HepG2 (cell line): Measurements from ENCODE around the gene CHDH. TPM values are rescaled to one million over a fixed set of nuclear protein-coding genes. Genes with fewer than 3 reads are reported as not detected.

Experiments
- ARNT2 ChIP-seq: sonication (generic); formaldehyde crosslinking; IDR thresholded peaks from 2 replicates; pipeline ENCODE4 v1.8.0; 2022; ENCODE audit warnings: mild to moderate bottlenecking, low read depth, missing genetic modification reagents, moderate library complexity
- FOXJ3 ChIP-seq: sonication (generic); formaldehyde crosslinking; IDR thresholded peaks from 2 replicates; pipeline ENCODE4 v1.4.0; 2020; ENCODE audit warnings: missing genetic modification reagents, mild to moderate bottlenecking, borderline replicate concordance
- HNF4A ChIP-seq: sonication (generic); formaldehyde crosslinking; IDR thresholded peaks from 2 replicates; pipeline ENCODE4 v1.4.0; 2020; ENCODE audit warnings: missing genetic modification reagents
- ISL2 ChIP-seq: sonication (generic); formaldehyde crosslinking; IDR thresholded peaks from 2 replicates; pipeline ENCODE4 v1.5.0; 2020; ENCODE audit warnings: missing genetic modification reagents
- MAFF ChIP-seq: IDR thresholded peaks from 2 replicates; pipeline ENCODE4 v1.6.1; 2011; ENCODE audit warnings: low read depth, low read length, improper control_type of control experiment
- RFXANK ChIP-seq: IDR thresholded peaks from 2 replicates; pipeline ENCODE4 v1.6.1; 2016
- SMAD1 ChIP-seq: sonication (generic); formaldehyde crosslinking; IDR thresholded peaks from 2 replicates; pipeline ENCODE4 v1.4.0; 2020; ENCODE audit warnings: missing genetic modification reagents, low read depth, mild to moderate bottlenecking, borderline replicate concordance
- SUZ12 ChIP-seq: fragments of 150-350 bp; IDR thresholded peaks from 2 replicates; pipeline ENCODE4 v1.6.1; 2014; ENCODE audit warnings: low read depth, low read length
- ZBTB25 ChIP-seq: IDR thresholded peaks from 2 replicates; pipeline ENCODE4 v1.6.1; 2018; ENCODE audit warnings: missing genetic modification reagents
- ZMYM4 ChIP-seq: sonication (generic); formaldehyde crosslinking; IDR thresholded peaks from 2 replicates; pipeline ENCODE4 v1.8.1; 2023; ENCODE audit warnings: mild to moderate bottlenecking, missing genetic modification reagents
- ZNF225 ChIP-seq: sonication (generic); formaldehyde crosslinking; IDR thresholded peaks from 2 replicates; pipeline ENCODE4 v1.4.0; 2020; ENCODE audit warnings: mild to moderate bottlenecking, missing genetic modification reagents
- ZNF510 ChIP-seq: sonication (generic); formaldehyde crosslinking; IDR thresholded peaks from 2 replicates; pipeline ENCODE4 v1.4.0; 2020; ENCODE audit warnings: low read depth, mild to moderate bottlenecking, missing genetic modification reagents
- ZNF580 ChIP-seq: IDR thresholded peaks from 2 replicates; pipeline ENCODE4 v1.6.1; 2016; ENCODE audit warnings: low read depth, borderline replicate concordance
- ZNF605 ChIP-seq: sonication (generic); formaldehyde crosslinking; IDR thresholded peaks from 2 replicates; pipeline ENCODE4 v1.8.0; 2022; ENCODE audit warnings: mild to moderate bottlenecking, missing genetic modification reagents
- ZNF607 ChIP-seq: sonication (generic); formaldehyde crosslinking; IDR thresholded peaks from 2 replicates; pipeline ENCODE4 v1.5.1; 2020; ENCODE audit warnings: missing genetic modification reagents, mild to moderate bottlenecking, borderline replicate concordance
- ZNF749 ChIP-seq: sonication (generic); formaldehyde crosslinking; IDR thresholded peaks from 2 replicates; pipeline ENCODE4 v1.8.0; 2022; ENCODE audit warnings: mild to moderate bottlenecking, missing genetic modification reagents, moderate library complexity, borderline replicate concordance
- ZNF772 ChIP-seq: sonication (generic); formaldehyde crosslinking; IDR thresholded peaks from 2 replicates; pipeline ENCODE4 v1.5.0; 2020; ENCODE audit warnings: mild to moderate bottlenecking, missing genetic modification reagents
- ZNF781 ChIP-seq: sonication (generic); formaldehyde crosslinking; IDR thresholded peaks from 2 replicates; pipeline ENCODE4 v1.5.1; 2020; ENCODE audit warnings: borderline replicate concordance, mild to moderate bottlenecking, missing genetic modification reagents; ENCODE audit errors: not compliant biosample characterization
- ZSCAN31 ChIP-seq: sonication (generic); formaldehyde crosslinking; IDR thresholded peaks from 2 replicates; pipeline ENCODE4 v1.5.0; 2020; ENCODE audit warnings: low read depth, mild to moderate bottlenecking, missing genetic modification reagents
- polyA plus RNA-seq, 8 experiments: library from polyadenylated mRNA; depleted of rRNA in 3 of 8; stranded (reverse) in 7 of 8; unstranded in 1 of 8; fragments of >200 nt; fragmentation: Illumina TruSeq in 4 of 8; extraction: Trizol in 4 of 8; gene quantifications; 2 replicates each; pipeline versions ENCODE4 v1.2.1 to v1.2.3, GENCODE V29; 2011 to 2016; ENCODE audit warnings: low read depth in 4 of 8, missing spikeins in 1 of 8, mixed read lengths in 1 of 8; ENCODE audit not compliant: insufficient read depth in 1 of 8
- total RNA-seq, 5 experiments: library from RNA; depleted of rRNA; stranded (reverse); fragments of >200 nt; fragmentation: Illumina TruSeq; extraction: Trizol; gene quantifications; 2 replicates each; pipeline ENCODE4 v1.2.3, GENCODE V29; 2016; ENCODE audit warnings: low read depth in 1 of 5
- TF ChIP-seq, protein P1 (sequence below): sonication (generic); formaldehyde crosslinking; IDR thresholded peaks from 2 replicates; pipeline ENCODE4 v1.5.0; 2020; ENCODE audit warnings: missing genetic modification reagents
- TF ChIP-seq, protein P2 (sequence below): IDR thresholded peaks from 2 replicates; pipeline ENCODE4 v1.6.1; 2016; ENCODE audit warnings: mild to moderate bottlenecking
- TF ChIP-seq, protein P3 (sequence below): sonication (generic); formaldehyde crosslinking; IDR thresholded peaks from 2 replicates; pipeline ENCODE4 v1.5.0; 2020; ENCODE audit warnings: missing genetic modification reagents
- TF ChIP-seq, protein P4 (sequence below): IDR thresholded peaks from 2 replicates; pipeline ENCODE4 v1.6.1; 2016; ENCODE audit warnings: low read depth

Gene CHDH
- total and polyA plus RNA-seq, 2 of the 13 experiments (the other 11 are each of a cell fraction or from before 2014, with no cell fraction given), result 28.1 to 48.9 TPM

DNA sequence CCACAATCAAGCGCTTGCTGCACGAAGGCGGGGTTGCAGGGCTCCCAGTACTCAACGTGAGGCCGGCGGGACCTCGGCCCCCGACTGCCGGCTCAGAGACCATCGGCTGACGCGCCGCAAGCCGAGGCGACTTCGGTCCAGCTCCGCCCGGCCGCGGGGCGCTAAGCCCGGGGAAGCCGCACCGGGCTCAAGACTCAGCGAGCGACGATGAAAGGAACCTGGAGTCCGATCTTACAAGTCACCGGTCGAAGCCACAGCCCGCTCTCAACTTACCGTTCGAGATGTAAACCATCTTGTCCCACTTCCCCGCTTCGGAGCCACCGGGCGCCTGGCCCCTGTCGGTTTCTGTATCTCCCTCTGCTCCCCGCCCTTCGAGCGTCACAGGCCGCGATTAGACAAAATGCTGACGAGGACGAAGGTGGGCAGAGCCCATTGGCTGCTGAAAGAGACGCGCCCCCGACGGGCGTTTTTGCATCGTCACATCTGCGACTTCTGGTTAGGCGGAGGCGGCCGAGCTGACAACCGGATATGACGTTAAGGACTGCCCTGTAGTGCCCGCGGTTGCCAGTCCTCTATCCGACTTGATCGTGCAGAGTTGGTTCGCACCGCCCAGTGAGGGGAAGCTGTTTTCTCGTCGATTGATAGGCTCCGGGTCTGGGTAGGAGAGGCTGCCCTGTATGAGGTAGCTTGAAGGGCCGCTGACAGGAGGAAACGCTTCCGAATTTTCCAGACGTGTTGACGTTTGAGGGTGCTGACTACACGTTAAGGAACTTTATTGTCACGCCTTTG lies 45.5 kb upstream of the CHDH start, which contains the start of gene SELENOK (continued):
- TF ChIP-seq ZBTB25 (CRISPR knock-in tag), result no peak
- peak; percentile 49; the same call in 1 of the 2 replicates for TF ChIP-seq ARNT2 (CRISPR knock-in tag)
- 0 out of 2 replicates have a peak, but pooled peaks have one; percentile 73 for TF ChIP-seq RFXANK
- 0 out of 2 replicates have a peak, but pooled peaks have one; percentile 14 for TF ChIP-seq ZNF225 (CRISPR knock-in tag)
- TF ChIP-seq, protein P1, sequence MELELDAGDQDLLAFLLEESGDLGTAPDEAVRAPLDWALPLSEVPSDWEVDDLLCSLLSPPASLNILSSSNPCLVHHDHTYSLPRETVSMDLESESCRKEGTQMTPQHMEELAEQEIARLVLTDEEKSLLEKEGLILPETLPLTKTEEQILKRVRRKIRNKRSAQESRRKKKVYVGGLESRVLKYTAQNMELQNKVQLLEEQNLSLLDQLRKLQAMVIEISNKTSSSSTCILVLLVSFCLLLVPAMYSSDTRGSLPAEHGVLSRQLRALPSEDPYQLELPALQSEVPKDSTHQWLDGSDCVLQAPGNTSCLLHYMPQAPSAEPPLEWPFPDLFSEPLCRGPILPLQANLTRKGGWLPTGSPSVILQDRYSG (CRISPR knock-in tag), result 0 out of 2 replicates have a peak, but pooled peaks have one; percentile 41
- TF ChIP-seq ZMYM4, result peak; percentile 93
- TF ChIP-seq, protein P2, sequence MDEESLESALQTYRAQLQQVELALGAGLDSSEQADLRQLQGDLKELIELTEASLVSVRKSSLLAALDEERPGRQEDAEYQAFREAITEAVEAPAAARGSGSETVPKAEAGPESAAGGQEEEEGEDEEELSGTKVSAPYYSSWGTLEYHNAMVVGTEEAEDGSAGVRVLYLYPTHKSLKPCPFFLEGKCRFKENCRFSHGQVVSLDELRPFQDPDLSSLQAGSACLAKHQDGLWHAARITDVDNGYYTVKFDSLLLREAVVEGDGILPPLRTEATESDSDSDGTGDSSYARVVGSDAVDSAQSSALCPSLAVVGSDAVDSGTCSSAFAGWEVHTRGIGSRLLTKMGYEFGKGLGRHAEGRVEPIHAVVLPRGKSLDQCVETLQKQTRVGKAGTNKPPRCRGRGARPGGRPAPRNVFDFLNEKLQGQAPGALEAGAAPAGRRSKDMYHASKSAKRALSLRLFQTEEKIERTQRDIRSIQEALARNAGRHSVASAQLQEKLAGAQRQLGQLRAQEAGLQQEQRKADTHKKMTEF (CRISPR knock-in tag), result peak; percentile 49; the same call in 1 of the 2 replicates
- TF ChIP-seq, protein P3, sequence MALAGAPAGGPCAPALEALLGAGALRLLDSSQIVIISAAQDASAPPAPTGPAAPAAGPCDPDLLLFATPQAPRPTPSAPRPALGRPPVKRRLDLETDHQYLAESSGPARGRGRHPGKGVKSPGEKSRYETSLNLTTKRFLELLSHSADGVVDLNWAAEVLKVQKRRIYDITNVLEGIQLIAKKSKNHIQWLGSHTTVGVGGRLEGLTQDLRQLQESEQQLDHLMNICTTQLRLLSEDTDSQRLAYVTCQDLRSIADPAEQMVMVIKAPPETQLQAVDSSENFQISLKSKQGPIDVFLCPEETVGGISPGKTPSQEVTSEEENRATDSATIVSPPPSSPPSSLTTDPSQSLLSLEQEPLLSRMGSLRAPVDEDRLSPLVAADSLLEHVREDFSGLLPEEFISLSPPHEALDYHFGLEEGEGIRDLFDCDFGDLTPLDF, result peak; percentile 49; the same call in 1 of the 2 replicates
- peak; percentile 74; the same call in 1 of the 2 replicates for TF ChIP-seq ZNF510
- peak; percentile 61 for TF ChIP-seq ZNF781 (CRISPR knock-in tag)
- TF ChIP-seq SUZ12, result no peak
- TF ChIP-seq ZSCAN31 (CRISPR knock-in tag), result peak; percentile 94
- peak; percentile 75; the same call in 1 of the 2 replicates for TF ChIP-seq ZNF580 (CRISPR knock-in tag)
- TF ChIP-seq, protein P4, sequence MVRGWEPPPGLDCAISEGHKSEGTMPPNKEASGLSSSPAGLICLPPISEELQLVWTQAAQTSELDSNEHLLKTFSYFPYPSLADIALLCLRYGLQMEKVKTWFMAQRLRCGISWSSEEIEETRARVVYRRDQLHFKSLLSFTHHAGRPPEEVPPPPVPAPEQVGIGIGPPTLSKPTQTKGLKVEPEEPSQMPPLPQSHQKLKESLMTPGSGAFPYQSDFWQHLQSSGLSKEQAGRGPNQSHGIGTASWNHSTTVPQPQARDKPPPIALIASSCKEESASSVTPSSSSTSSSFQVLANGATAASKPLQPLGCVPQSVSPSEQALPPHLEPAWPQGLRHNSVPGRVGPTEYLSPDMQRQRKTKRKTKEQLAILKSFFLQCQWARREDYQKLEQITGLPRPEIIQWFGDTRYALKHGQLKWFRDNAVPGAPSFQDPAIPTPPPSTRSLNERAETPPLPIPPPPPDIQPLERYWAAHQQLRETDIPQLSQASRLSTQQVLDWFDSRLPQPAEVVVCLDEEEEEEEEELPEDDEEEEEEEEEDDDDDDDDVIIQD, result peak; percentile 87; the same call in 1 of the 2 replicates
- TF ChIP-seq SMAD1 (CRISPR knock-in tag), result peak; percentile 73; the same call in 1 of the 2 replicates
- TF ChIP-seq ZNF605 (CRISPR knock-in tag), result peak; percentile 58
- peak; percentile 95 for TF ChIP-seq MAFF
- no peak for TF ChIP-seq FOXJ3 (CRISPR knock-in tag)
- TF ChIP-seq ZNF749 (CRISPR knock-in tag), result peak; percentile 27; the same call in 1 of the 2 replicates
- 0 out of 2 replicates have a peak, but pooled peaks have one; percentile 8 for TF ChIP-seq ISL2 (CRISPR knock-in tag)
- TF ChIP-seq ZNF772 (CRISPR knock-in tag), result peak; percentile 83
- TF ChIP-seq HNF4A (CRISPR knock-in tag), result 0 out of 2 replicates have a peak, but pooled peaks have one; percentile 1
- TF ChIP-seq ZNF607, result peak; percentile 38; the same call in 1 of the 2 replicates
